T-helper 1 cell treated with Interleukin-12 subunit alpha and Interleukin-12 subunit beta and Interleukin-4 antibody, amounts not matched to agents 30 ng/mL and 1 ng/mL, for 36 hours (primary cell): ENCODE results near the gene RGS18. TPM values are rescaled to one million over a fixed set of nuclear protein-coding genes. Genes with fewer than 3 reads are reported as not detected.
"Not testable (repeated sequence)": the region's sequence is repeated elsewhere in the genome, so short reads cannot be mapped to it uniquely, and the experiment has no call there.

ENCODE experiments used
- intact Hi-C: fragments of 100-400 bp; cut with micrococcal nuclease; formaldehyde crosslinking; loops from one replicate; pipeline ENCODE4 v1.15.1; 2024
- total RNA-seq: library from RNA; stranded (reverse); gene quantifications from 2 replicates; pipeline ENCODE4 v1.2.3, GENCODE V29; 2022

RGS18 gene
- total RNA-seq, 1 donor from 2014 or later: 0.20 TPM

DNA sequence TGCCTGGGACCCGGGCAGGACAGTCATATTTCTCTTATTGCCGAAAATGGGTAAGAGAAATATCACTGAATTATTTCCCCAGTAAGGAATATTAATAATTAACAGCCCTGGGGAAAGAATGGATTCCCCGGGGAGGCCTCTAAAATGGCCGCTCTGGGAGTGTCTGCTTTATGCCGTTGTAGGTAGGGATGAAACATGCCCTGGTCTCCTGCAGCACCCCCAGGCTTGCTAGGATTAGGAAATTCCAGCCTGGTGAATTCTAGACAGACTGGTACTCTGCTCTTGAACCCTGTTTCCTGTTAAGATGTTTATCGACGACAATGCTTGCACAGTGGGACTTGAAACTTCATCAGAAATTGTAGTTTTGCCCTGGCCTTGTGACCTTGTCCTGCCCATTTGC lies 6.7 kb downstream of the RGS18 start:
- intact Hi-C loops: not testable (repeated sequence)

DNA sequence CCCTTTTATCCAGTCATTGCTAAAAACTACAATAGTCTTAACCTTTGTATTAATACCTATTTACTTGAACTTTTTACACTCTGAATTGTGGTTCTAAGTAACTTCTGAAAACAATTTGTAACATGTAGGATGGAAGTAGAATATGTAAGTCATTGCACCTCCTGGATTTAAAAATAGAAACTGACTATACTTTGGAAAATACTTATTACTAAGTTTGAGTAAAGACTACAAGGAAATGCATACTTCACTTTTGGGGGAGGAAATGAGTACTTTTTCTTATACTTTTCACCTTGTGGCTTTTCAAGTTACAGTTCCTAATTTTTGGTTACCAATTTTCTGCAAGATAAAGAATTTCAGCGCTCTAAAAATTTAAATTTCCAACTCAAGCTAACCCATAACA lies 8.7 kb downstream of the RGS18 start:
- intact Hi-C loops: no loop called here

DNA sequence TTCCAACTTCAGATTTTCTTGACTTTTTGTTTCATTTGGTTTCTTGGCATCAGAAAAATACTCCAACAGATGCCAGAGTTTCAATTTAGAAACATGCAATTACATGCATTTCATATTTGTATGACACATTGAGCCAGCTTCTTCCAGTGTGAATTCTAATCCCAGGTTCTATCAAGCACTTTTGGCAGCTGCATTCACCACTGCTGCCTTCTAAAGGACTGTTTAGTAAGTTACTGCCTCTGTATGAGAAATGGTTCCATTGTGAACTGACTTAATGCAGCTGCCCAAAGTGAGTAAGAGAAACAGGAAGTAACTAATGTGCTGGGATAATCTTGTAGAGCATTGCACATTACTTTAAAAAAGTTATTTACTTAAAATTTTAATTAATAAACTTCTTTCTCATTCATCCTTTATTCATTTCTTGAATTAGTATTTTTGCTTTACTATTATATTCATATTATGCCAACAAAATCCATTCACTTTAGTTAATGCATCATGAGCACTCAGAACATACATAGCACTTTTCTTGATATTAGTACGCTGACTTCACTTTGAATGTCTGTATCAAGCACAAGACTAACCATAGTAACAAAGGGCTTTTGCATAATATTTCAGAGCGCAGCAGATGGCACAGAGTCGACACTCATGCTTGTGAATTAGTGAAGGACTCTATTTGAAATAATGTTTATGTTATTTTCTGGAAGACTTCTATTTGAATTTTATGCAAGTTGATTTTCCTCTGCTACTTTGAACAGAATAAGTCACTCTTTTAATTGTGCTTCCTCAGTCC lies 9.8 kb downstream of the RGS18 start:
- intact Hi-C loops: no loop called here

DNA sequence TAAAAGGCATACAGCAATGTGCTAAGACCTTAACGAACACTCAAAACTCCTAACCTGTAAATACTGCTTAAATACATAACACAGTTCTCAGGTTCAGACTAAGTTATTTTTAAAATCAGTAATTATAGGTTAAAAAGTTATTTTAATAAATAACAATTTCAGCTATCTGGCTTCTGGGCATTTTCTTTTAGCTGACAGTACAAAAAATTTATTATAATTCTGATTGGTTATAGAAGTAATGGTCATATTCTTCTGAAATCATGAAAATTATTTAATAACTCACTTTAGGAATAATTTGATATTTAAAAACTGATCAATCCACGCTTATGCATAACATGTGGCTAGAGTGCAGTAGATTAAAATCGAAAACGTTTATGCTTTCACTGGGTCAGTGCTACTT lies 10.7 kb downstream of the RGS18 start:
- intact Hi-C loops: no loop called here

DNA sequence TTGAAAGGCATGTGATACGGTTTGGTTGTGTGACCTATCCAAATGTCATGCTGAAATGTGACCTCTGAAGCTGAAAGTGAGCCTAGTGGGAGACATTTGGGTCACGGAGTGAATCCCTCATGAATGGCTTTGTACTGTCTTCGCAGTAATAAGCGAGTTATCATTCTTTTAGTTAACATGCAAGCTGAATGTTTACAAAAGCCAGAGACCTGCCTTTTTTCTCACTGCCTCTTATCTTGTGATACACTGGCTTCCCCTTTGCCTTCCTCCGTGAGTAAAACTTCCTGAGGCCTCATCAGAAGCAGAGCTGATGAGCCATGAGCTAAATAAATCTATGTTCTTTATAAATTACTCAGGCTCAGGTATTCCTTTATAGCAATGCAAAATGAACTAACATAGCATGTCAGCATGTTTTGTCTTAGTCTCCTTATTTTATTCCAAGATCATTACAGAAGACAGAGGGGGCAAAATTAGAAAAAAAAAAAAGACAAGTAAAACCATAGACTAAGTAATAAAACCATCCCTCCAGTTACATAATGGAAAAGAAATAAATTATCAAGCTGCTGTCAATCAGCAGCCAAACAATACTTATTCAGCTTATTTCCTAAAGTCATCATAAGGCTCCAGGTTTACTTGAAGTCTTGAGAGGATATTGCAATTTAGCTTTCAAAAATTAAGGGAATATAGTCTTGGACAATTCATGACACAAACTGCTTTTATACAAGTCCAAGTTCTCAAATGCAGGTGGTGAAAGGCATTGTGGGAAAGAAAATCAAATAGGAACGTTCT lies 12.1 kb downstream of the RGS18 start:
- intact Hi-C loops: no loop called here

DNA sequence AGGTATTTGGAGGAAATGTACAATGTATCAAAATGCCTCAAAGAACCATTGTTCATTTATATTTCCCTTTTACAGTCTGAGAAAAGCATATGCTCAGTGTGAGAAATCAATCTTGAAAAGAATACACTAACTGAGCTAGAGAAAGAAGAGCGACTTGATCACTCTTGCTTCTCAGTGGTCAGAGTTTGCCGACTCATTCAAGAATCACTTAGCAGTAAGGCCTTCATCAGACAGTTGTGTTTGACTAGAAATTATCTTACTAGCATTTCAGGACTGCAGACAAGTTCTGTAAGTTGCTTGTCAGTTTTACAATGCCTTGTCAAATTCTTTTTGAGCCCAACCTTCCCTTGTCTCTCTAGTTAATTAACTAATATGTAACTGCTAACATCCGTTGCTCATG lies 12.9 kb downstream of the RGS18 start:
- intact Hi-C loops: no loop called here

DNA sequence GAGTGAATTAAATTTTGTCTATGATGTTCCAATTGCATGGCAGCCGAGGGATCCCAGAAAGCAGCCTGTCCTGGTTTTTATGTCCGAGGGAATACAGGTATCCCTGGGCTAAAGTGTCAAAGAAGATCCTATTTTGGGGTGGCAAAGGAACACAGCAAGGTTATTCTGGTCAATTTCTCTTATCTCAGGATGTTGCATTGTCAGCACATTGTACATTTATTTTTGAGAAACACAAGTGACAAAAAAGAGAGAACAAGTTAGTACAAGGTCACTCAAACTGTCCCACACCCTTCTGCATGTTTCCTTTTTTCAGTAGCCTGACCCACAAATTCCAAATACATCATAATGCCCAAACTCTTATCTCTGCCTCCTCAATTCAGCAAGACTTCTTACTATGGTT lies 17.7 kb downstream of the RGS18 start:
- intact Hi-C loops: no loop called here

DNA sequence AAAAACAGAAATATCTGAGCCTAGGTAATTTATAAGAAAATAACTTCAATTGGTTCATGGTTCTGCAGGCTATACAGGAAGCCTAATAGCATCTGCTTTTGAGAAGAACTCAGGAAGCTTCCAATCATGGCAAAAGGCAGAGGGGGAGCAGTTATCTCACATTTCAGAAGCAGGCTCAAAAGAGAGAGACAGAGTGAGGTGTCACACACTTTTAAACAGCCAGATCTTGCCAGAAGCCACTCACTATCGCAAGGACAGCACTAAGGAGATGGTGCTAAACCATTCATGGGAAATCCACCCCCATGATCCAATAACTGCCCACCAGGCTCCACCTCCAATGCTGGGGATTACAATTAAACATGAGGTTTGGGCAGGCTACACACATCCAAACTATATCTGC lies 25.5 kb downstream of the RGS18 start:
- intact Hi-C loops: no loop called here

DNA sequence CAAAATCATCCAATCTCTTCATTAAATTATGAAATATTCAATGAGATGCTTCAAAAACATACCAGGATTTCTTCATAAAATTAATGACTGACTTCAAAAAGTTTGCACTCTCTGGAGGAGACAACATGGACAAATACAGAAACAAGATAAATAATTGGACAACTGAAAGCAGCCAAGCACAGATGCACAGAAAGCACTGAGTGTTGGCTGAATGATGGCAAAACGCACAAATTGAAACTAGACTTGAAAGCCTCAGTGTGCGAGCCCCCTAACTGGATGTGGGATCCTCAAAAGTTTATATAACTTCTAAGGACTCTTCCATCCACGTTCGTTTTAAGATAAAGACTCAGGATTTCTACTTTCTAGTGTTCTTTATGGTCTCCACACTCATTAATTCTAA lies 27.9 kb downstream of the RGS18 start:
- intact Hi-C loops: no loop called here

DNA sequence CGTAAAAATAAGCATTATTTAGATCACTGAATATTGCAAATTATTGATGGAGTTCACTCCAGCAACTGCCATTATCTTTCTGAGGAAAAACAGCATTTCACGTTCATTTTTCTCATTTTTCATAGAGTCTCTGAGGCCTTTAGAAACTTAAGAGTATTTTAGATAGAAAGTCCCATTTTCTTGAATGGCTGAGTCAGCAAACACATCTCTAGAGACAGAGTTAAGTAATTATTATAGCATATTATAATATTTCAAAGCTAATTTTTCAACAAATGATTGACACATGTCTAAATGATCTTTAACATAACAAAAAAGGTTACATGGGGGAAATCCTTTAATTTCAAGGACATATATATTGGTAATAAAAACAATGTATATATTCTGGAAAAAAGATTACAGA lies 31.8 kb downstream of the RGS18 start:
- intact Hi-C loops: no loop called here

DNA sequence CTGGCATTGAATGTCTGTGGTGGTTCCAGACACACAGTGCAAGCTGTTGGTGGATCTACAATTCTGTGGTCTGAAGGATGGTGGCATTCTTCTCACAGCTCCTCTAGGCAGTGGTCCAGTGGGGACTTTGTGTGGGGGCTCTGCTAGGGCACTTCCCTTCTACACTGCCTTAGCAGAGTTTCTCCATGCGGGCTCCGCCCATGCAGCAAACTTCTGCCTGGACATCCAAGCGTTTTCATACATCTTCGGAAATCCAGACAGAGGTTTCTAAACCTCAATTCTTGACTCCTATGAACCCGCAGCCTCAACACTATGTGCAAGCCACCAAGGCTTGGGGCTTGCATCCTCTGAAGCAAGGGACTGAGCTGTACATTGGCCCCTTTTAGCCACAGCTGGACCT lies 43.0 kb downstream of the RGS18 start:
- intact Hi-C loops: no loop called here

DNA sequence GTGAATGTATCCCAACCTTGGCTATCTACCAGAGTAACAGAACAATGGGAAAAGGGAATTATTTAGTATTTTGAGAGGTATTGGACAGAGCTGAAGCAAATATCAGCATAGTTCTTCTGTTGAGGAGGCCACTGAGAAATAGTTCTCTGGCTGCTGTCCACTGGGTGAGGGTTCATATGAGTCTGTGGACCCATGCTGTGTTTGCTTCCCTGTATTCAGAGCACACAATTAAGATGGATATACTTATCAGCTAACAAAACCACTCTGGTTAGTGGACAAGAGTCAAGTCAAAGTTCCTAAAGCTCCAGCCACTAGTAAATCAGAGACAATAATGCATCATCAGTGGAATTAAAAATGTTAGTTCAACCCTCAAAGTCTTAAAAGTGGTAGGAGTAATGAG lies 66.1 kb downstream of the RGS18 start:
- intact Hi-C loops: no loop called here

DNA sequence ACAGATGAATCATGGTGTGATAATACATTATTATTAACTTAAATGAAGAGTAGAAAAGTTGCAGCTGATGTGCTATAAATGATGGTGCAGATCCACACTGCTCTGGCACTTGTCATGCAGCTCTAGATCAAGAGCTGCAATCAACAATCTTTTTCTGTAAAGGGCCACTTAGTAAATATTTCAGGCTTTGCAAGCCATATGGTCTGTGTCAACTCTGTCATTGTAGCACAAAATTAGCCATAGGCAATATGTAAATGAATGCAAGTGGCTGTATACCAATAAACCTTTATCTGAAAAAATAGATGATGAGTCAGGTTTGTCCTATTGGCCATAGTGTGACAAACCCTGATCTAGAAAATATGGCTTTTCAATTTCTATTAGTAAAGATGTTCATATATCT lies 66.6 kb downstream of the RGS18 start:
- intact Hi-C loops: no loop called here

DNA sequence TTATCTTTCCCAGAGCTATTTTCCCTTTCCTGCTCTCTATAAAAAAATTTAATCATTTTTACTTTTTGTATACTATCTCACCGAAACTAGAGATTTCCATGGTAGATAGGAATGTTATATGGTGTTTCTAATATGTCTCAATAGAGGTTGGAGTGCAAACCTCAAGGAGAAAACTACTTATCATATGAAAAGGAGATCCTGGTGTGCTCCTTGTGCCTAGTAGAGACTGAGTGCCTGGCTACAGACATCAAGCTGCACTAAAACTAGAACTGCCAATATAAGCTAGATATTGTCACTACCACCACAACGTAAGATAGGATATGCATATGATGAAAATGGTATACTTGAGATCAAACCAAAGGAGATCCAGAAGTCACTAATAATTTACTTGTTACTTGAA lies 67.0 kb downstream of the RGS18 start:
- intact Hi-C loops: no loop called here

DNA sequence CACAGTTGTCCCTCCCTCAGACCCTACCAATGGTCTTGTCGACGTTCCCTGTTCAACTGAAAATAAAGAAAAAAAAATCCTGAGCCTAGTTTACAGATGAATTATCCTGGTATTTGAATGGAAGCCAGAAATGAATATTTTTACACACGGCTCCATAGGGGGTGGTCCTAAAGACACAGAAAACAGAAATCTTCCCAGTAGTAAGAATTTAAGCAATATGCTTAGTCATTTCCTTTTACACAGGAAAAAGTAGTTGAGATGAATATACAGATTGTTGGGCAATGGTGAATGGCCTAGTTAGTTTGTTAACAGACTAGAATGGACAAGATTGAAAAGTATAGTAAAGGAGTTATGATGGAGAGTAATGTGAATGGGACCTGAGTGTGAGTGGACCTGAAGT lies 67.4 kb downstream of the RGS18 start:
- intact Hi-C loops: no loop called here

DNA sequence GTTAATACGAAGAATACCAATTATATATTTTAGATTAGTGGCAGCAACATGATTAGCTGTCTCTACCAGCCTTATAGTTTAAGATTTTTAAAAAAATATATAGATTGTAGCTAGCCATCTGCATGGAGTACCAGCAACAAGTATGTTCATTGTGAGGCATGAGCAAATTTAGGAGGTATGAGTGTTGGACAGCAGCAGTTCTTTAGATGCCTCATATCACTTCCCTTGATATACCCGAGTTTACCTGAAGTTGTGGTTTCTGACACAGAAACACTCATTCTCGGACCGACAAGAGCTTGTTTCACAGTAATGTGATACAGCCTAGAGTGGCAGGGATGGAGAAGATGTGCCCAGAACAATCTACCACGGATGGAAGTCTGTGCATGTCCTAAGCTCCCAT lies 69.1 kb downstream of the RGS18 start:
- intact Hi-C loops: no loop called here

DNA sequence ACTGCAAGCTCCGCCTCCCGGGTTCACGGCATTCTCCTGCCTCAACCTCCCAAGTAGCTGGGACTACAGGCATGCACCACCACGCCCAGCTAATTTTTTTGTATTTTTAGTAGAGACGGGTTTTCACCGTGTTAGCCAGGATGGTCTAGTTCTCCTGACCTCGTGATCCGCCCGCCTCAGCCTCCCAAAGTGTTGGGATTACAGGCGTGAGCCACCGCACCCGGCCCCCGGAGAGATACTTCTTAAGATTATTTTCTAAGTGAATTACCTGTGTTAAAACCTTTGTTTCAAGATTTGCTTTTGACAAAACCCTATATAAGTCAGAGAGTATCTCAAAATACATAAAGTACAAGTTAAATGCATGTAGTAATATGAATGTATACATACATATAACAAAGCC lies 69.7 kb downstream of the RGS18 start:
- intact Hi-C loops: not testable (repeated sequence)

DNA sequence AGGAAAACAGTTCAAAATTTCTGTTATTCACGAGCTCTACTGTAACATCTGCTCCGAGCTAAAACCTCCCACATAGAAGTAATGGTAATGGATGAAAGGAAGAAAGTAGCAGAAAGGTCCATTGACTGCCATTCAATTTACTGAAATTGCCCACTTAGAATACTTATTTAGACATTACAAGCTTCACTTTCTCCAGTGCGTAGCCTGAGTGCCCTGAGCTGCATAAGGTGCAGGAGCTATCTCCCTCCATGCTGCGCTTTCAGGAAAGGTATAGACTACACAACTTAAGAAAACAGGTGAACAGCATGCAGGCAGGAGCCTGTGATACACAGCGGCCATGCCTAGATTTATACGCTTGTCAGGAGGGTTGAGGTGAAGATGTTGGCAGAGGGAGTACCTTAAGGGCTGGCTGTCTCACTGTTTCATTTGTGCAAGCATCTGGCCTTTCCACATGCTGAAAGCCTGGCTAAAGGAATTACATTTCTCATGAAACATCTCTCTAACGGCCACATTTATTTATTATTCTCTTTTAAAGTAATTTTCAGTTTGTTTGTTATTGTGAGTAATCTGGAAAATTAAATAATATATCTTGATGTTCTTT lies 74.7 kb downstream of the RGS18 start:
- intact Hi-C loops: no loop called here

DNA sequence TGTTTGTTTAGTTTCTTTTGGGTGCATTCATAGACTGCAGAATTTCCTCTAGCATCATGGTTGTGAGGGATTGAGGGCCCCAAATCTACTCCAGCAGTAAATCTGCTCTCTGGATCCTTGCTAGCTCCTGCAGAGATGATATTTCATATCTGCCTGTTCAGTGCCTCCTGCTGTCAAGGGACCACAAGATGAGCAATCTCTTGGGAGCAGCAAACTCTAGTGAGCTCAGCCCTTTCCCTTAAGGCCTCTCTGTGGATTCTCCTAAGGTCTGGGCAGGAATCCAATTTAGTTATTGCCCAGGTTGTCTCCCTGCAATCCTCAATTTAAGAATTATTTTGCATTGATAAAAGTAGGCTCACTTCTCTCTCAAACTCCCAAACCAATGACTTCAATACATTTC lies 76.9 kb downstream of the RGS18 start:
- intact Hi-C loops: no loop called here
